B cell (primary cell): Measurements from ENCODE around the gene CCR6. TPM values are rescaled to one million over a fixed set of nuclear protein-coding genes. Genes with fewer than 3 reads are reported as not detected.
A peak's percentile ranks its signal among the peaks of the same experiment; 100 is the strongest.

Experiments used
- ATAC-seq: fragments of 200-7000 bp; cut with Tn5 transposase; one replicate; pipeline ENCODE4 v1.10.0; 2021; ENCODE audit warnings: low read depth, mild to moderate bottlenecking, moderate number of reproducible peaks, moderate library complexity
- CTCF ChIA-PET: fragments of 350-600 bp; sonication (Branson Sonifier 250); formaldehyde crosslinking; loops from one replicate; lab custom pipeline; 2021; ENCODE audit warnings: antibody characterized with exemption, inconsistent platforms; lab: Charles Lee
- POLR2A ChIA-PET: fragments of 350-600 bp; sonication (Branson Sonifier 250); formaldehyde crosslinking; loops from one replicate; lab custom pipeline; 2021; ENCODE audit warnings: antibody characterized with exemption; lab: Charles Lee
- DNase-seq: peaks from one replicate; pipeline ENCODE4 v3.0.0; 2013
- H2AFZ ChIP-seq: 2 replicates; pipeline ENCODE4 v1.6.1; 2012; ENCODE audit warnings: mild to moderate bottlenecking, low read depth, low read length; ENCODE audit not compliant: insufficient read depth, poor library complexity, severe bottlenecking
- H3K27ac ChIP-seq, 2 donors: 1 replicate in 1 of 2; 2 replicates in 1 of 2; pipeline ENCODE4 v1.5.1; 2012 to 2013; ENCODE audit warnings: low read length in 2 of 2, mild to moderate bottlenecking in 2 of 2, moderate library complexity in 1 of 2
- H3K27me3 ChIP-seq, 4 experiments: fragments of 200-600 bp in 1 of 4; sonication (generic) in 1 of 4; replicated peaks in 1 of 4; 1 replicate in 2 of 4; 2 replicates in 2 of 4; pipeline versions ENCODE4 v1.6.1 to v1.7.0; 2013 to 2016; ENCODE audit warnings: low read length in 3 of 4, mild to moderate bottlenecking in 2 of 4, mixed read lengths in 1 of 4, moderate library complexity in 1 of 4; ENCODE audit not compliant: insufficient read depth in 4 of 4, control insufficient read depth in 3 of 4; ENCODE audit errors: control extremely low read depth in 1 of 4
- H3K36me3 ChIP-seq, 2 experiments: replicated peaks in 1 of 2; 1 replicate in 1 of 2; 2 replicates in 1 of 2; pipeline versions ENCODE4 v1.6.1 to v1.7.1; 2013; ENCODE audit warnings: low read length in 1 of 2; ENCODE audit not compliant: insufficient read depth in 2 of 2, control insufficient read depth in 1 of 2; ENCODE audit errors: control extremely low read depth in 1 of 2, extremely low read depth in 1 of 2
- H3K4me1 ChIP-seq, 2 donors: fragments of 200-600 bp in 1 of 2; sonication (generic) in 1 of 2; 1 replicate in 1 of 2; 2 replicates in 1 of 2; pipeline versions ENCODE4 v1.5.1 to v1.6.1; 2013 to 2017; ENCODE audit warnings: low read length in 2 of 2; ENCODE audit not compliant: control insufficient read depth in 2 of 2, insufficient read depth in 2 of 2
- H3K4me2 ChIP-seq: replicated peaks from 2 replicates; pipeline ENCODE3; 2012; ENCODE audit warnings: mild to moderate bottlenecking, low read depth, low read length; ENCODE audit not compliant: poor library complexity, severe bottlenecking
- H3K4me3 ChIP-seq, 5 experiments: fragments of 200-600 bp in 1 of 5; sonication (generic) in 1 of 5; 1 replicate in 3 of 5; 2 replicates in 2 of 5; pipeline versions ENCODE4 v1.5.1 to v1.7.0; 2011 to 2016; ENCODE audit warnings: low read length in 4 of 5, mild to moderate bottlenecking in 4 of 5, low read depth in 2 of 5, control low read depth in 1 of 5, moderate library complexity in 1 of 5; ENCODE audit not compliant: insufficient read depth in 1 of 5; ENCODE audit errors: control extremely low read depth in 1 of 5, extremely low read depth in 1 of 5
- H3K79me2 ChIP-seq: fragments of 200-600 bp; sonication (generic); one replicate; pipeline ENCODE4 v1.6.0; 2016; ENCODE audit warnings: low read length; ENCODE audit not compliant: control insufficient read depth, insufficient read depth
- H3K9ac ChIP-seq: fragments of 200-600 bp; sonication (generic); 2 replicates; pipeline ENCODE4 v1.6.1; 2017; ENCODE audit warnings: mild to moderate bottlenecking, low read length, moderate library complexity
- H3K9me3 ChIP-seq, 3 donors: one replicate each; pipeline versions ENCODE4 v1.6.1 to v1.7.1; 2013; ENCODE audit warnings: low read length in 2 of 3; ENCODE audit not compliant: control insufficient read depth in 2 of 3, insufficient read depth in 1 of 3; ENCODE audit errors: control extremely low read depth in 1 of 3
- H4K20me1 ChIP-seq: 2 replicates; pipeline ENCODE4 v1.6.0; 2012; ENCODE audit warnings: mild to moderate bottlenecking, low read length; ENCODE audit not compliant: insufficient read depth, control insufficient read depth, poor library complexity, severe bottlenecking
- H3K27ac Mint-ChIP-seq: one replicate; pipeline ENCODE4 v1.8.0; 2021; ENCODE audit warnings: mixed read lengths
- H3K27me3 Mint-ChIP-seq: one replicate; pipeline ENCODE4 v1.8.0; 2021; ENCODE audit warnings: mixed read lengths
- H3K4me1 Mint-ChIP-seq: one replicate; pipeline ENCODE4 v1.8.0; 2021; ENCODE audit warnings: mixed read lengths
- H3K4me3 Mint-ChIP-seq: one replicate; pipeline ENCODE4 v1.8.0; 2021; ENCODE audit warnings: mixed read lengths
- H3K9me3 Mint-ChIP-seq: one replicate; pipeline ENCODE4 v1.8.0; 2022; ENCODE audit warnings: mixed read lengths; ENCODE audit not compliant: insufficient read depth
- CTCF ChIP-seq: fragments of 200-600 bp; IDR thresholded peaks from one replicate; pipeline ENCODE4 v1.8.0; 2022; ENCODE audit warnings: antibody characterized with exemption, mild to moderate bottlenecking
- EZH2 ChIP-seq: IDR thresholded peaks from 2 replicates; pipeline ENCODE4 v1.6.1; 2012; ENCODE audit warnings: borderline replicate concordance, low read depth, mild to moderate bottlenecking, moderate library complexity, low read length; ENCODE audit not compliant: insufficient read depth, poor library complexity, severe bottlenecking
- intact Hi-C: fragments of 100-400 bp; cut with micrococcal nuclease; formaldehyde crosslinking; loops from one replicate; pipeline ENCODE4 v1.10.0; 2022
- polyA plus RNA-seq: library from polyadenylated mRNA; depleted of rRNA; stranded (reverse); fragments of >200 nt; gene quantifications from 2 replicates; pipeline ENCODE4 v1.2.3, GENCODE V29; 2012
- total RNA-seq, 2 donors: library from RNA; stranded (reverse); fragments of 120-200 nt in 1 of 2; gene quantifications; 1 replicate in 1 of 2; 2 replicates in 1 of 2; pipeline versions ENCODE4 v1.2.3 to v1.2.4, GENCODE V29; 2013 to 2022

The CCR6 gene
- total and polyA plus RNA-seq, 2 donors (not counting 1 experiment from before 2014, with no cell fraction given), result 18.2 to 30.9 TPM

- no peak overlapping the region for H2AFZ ChIP-seq
- peak; percentile 58 for ATAC-seq
Measured at GRCh38 chr6:167073679-167074274, 49.1 kb upstream of the CCR6 start.

More at GRCh38 chr6:167073679-167074274, 49.1 kb upstream of the CCR6 start:
- H3K9me3 Mint-ChIP-seq, result peaks cover 4% of the 10 kb centered on the region
- Histone ChIP-seq H3K27ac (peak overlapping the region in 1 of 2 donors; percentile 44), H3K79me2 (peaks cover 5% of the 10 kb centered on the region), H3K9me3 (peaks cover 0 to 10% (median 5%) of the 10 kb centered on the region in 3 donors), H3K4me2 (peak overlapping the region; percentile 5), H3K9ac (no peak overlapping the region), H3K4me3 (peak overlapping the region in 1 of 5 experiments; percentile 11), H3K27me3 (no peaks in the 10 kb centered on the region), H3K36me3 (no peaks in the 10 kb centered on the region), H3K4me1 (peaks cover 32 to 33% of the 10 kb centered on the region in 2 donors), H4K20me1 (no peaks in the 10 kb centered on the region)
- intact Hi-C loops, result loop anchor here (2.0 kb wide), 1 partner anchor 17 kb away; no protein-coding TSS in a partner anchor
- TF ChIP-seq CTCF, result no peak
- TF ChIP-seq EZH2, result no peak
- peaks cover 27% of the 10 kb centered on the region for H3K4me1 Mint-ChIP-seq
- DNase-seq, result peak; percentile 46
- no peak overlapping the region for H3K4me3 Mint-ChIP-seq
- POLR2A ChIA-PET, result no interaction called here
- peak overlapping the region; percentile 21 for H3K27ac Mint-ChIP-seq
- CTCF ChIA-PET, result interaction anchor here (1.5 to 2.0 kb wide), 4 partner anchors 18 to 84 kb away, joined by 3 to 9 read pairs (median 5); no protein-coding TSS in a partner anchor
- no peaks in the 10 kb centered on the region for H3K27me3 Mint-ChIP-seq
